ENCODE data around the gene CTNND1.

The CTNND1 gene

GRCh38 chr11:57762235-57762861, 746 bp downstream of the CTNND1 start:
- no peak for DNase-seq

- no peak for DNase-seq
Observed at GRCh38 chr11:57763568-57763967, 2.0 kb downstream of the CTNND1 start.

GRCh38 chr11:57764021-57764420, 2.4 kb downstream of the CTNND1 start:
- DNase-seq, result no peak

GRCh38 chr11:57764566-57764965, 3.0 kb downstream of the CTNND1 start:
- DNase-seq, result no peak

GRCh38 chr11:57764972-57765371, 3.4 kb downstream of the CTNND1 start:
- DNase-seq, result no peak

- no peak for DNase-seq
Observed at GRCh38 chr11:57770793-57771192, 9.2 kb downstream of the CTNND1 start.

GRCh38 chr11:57771365-57771764, 9.8 kb downstream of the CTNND1 start:
- no peak for DNase-seq

GRCh38 chr11:57772562-57772961, 11.0 kb downstream of the CTNND1 start:
- DNase-seq, result no peak

GRCh38 chr11:57773026-57773598, 11.5 kb downstream of the CTNND1 start:
- no peak for DNase-seq

GRCh38 chr11:57775491-57775890, 13.9 kb downstream of the CTNND1 start:
- no peak for DNase-seq

- DNase-seq, result no peak
Observed at GRCh38 chr11:57776031-57776521, 14.5 kb downstream of the CTNND1 start.

GRCh38 chr11:57776577-57777210, 15.1 kb downstream of the CTNND1 start:
- no peak for DNase-seq

GRCh38 chr11:57777969-57778317, 16.3 kb downstream of the CTNND1 start:
- no peak for DNase-seq

GRCh38 chr11:57778318-57779037, 16.9 kb downstream of the CTNND1 start:
- DNase-seq, result no peak

GRCh38 chr11:57779276-57779675, 17.7 kb downstream of the CTNND1 start:
- DNase-seq, result no peak

- DNase-seq, result no peak
Observed at GRCh38 chr11:57781529-57781943, 19.9 kb downstream of the CTNND1 start.

GRCh38 chr11:57785072-57785471, 23.5 kb downstream of the CTNND1 start:
- DNase-seq, result no peak

- no peak for DNase-seq
Observed at GRCh38 chr11:57786436-57786835, 24.8 kb downstream of the CTNND1 start.

- DNase-seq, result no peak
Observed at GRCh38 chr11:57787006-57787604, 25.5 kb downstream of the CTNND1 start.

GRCh38 chr11:57787920-57788702, 26.5 kb downstream of the CTNND1 start:
- DNase-seq, result no peak

GRCh38 chr11:57788703-57789088, 27.1 kb downstream of the CTNND1 start:
- no peak for DNase-seq

- no peak for DNase-seq
Observed at GRCh38 chr11:57791321-57792059, 29.9 kb downstream of the CTNND1 start.
